ENCODE measurements around the gene GIGYF1. TPM values are rescaled to one million over a fixed set of nuclear protein-coding genes. Genes with fewer than 3 reads are reported as not detected.
A peak's percentile ranks its signal among the peaks of the same experiment; 100 is the strongest.
"Not testable (repeated sequence)": the region's sequence is repeated elsewhere in the genome, so short reads cannot be mapped to it uniquely, and the experiment has no call there.

The GIGYF1 gene
- total and polyA plus RNA-seq, 8 donors = 19.2 to 76.2 (median 30.4) TPM

DNA sequence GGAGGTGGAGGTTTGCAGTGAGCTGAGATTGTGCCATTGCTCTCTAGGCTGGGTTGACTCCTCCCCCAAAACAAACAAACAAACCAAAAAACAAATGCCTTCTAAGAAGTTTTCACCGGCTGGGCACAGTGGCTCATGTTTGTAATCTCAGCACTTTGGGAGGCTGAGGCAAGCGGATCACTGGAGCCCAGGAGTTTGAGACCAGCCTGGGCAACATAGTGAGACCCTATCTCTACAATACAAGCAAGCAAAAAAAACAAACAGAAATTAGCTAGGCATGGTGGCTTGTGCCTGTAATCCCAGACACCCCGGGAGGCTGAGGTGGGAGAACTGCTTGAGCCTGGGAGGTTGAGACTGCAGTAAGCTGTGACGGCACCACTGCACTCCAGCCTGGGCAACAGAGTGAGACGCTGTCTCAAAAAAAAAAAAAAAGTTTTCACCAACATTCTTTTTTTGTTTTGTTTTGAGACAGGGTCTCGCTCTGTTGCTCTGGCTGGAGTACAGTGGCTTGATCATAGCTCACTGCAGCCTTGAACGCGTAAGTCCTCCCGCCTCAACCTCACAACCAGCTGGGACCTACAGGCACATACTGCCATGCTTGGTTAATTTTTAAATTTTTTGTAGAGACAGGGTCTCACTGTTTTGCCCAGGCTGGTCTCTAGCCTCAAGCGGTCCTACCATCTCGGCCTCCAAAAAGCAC lies 38.0 kb upstream of the GIGYF1 start:
- TF ChIP-seq, protein P1, sequence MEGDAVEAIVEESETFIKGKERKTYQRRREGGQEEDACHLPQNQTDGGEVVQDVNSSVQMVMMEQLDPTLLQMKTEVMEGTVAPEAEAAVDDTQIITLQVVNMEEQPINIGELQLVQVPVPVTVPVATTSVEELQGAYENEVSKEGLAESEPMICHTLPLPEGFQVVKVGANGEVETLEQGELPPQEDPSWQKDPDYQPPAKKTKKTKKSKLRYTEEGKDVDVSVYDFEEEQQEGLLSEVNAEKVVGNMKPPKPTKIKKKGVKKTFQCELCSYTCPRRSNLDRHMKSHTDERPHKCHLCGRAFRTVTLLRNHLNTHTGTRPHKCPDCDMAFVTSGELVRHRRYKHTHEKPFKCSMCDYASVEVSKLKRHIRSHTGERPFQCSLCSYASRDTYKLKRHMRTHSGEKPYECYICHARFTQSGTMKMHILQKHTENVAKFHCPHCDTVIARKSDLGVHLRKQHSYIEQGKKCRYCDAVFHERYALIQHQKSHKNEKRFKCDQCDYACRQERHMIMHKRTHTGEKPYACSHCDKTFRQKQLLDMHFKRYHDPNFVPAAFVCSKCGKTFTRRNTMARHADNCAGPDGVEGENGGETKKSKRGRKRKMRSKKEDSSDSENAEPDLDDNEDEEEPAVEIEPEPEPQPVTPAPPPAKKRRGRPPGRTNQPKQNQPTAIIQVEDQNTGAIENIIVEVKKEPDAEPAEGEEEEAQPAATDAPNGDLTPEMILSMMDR (IDR thresholded peaks at IDR 0.05) = no peak

GRCh38 chr7:100730136-100730800 lies 36.2 kb upstream of the GIGYF1 start:
- FAIRE-seq = no peak
- H3K27ac ChIP-seq = no peak overlapping the region
- no peak for ATAC-seq
- TF ChIP-seq, protein P1 (IDR thresholded peaks at IDR 0.05) = no peak
- H3K27me3 ChIP-seq = no peaks in the 10 kb centered on the region
- intact Hi-C loops (cut with DNase I) = no loop called here
- no peak for DNase-seq
- no peaks in the 10 kb centered on the region for H3K4me1 ChIP-seq
- H3K9me3 ChIP-seq = no peaks in the 10 kb centered on the region
- H3K4me3 ChIP-seq = no peak overlapping the region
- no CpG with 5 or more reads among the region's 3 CpGs for WGBS, 2 donors
- no peaks in the 10 kb centered on the region for H3K36me3 ChIP-seq

More for the DNA sequence above, 38.0 kb upstream of the GIGYF1 start:
- intact Hi-C loops (cut with DNase I) = no loop called here
- ATAC-seq (no peak), FAIRE-seq (no peak), DNase-seq (no peak)
- Histone ChIP-seq H3K27ac (no peak overlapping the region), H3K9me3 (no peaks in the 10 kb centered on the region), H3K36me3 (no peaks in the 10 kb centered on the region), H3K4me3 (no peak overlapping the region), H3K27me3 (no peaks in the 10 kb centered on the region), H3K4me1 (no peaks in the 10 kb centered on the region)
- no CpG with 5 or more reads among the region's 11 CpGs for WGBS, 2 donors

DNA sequence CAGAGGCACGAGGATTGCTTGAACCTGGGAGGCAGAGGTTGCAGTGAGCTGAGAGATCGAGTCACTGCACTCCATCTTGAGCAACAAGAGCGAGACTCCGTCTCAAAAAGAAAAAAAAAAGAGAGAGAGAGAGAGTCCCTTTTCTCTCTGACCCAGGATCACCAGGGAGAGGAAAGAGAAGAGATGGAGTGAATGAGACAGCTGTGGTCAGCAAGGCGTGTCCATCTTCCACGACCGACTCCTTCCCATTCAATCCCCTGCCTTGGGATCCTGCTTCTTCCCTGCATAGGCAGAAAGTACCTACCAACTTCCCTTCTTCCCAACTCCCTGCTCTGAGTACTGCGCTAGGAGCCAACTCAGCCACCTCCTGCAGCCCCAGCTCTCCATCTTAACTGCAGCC lies 34.1 kb upstream of the GIGYF1 start:
- TF ChIP-seq, protein P1 (IDR thresholded peaks at IDR 0.05) = no peak
- no peak for FAIRE-seq
- H3K36me3 ChIP-seq = no peaks in the 10 kb centered on the region
- no peak for DNase-seq
- 83 to 86% methylated on average over 8 of the region's 8 CpGs for WGBS, 2 donors
- no peak overlapping the region for H3K27ac ChIP-seq
- ATAC-seq = no peak
- peaks cover 0 to 14% (median 6%) of the 10 kb centered on the region in 3 donors for H3K4me1 ChIP-seq
- H3K4me3 ChIP-seq = no peak overlapping the region
- intact Hi-C loops (cut with DNase I) = no loop called here
- H3K9me3 ChIP-seq = no peaks in the 10 kb centered on the region
- no peaks in the 10 kb centered on the region for H3K27me3 ChIP-seq

DNA sequence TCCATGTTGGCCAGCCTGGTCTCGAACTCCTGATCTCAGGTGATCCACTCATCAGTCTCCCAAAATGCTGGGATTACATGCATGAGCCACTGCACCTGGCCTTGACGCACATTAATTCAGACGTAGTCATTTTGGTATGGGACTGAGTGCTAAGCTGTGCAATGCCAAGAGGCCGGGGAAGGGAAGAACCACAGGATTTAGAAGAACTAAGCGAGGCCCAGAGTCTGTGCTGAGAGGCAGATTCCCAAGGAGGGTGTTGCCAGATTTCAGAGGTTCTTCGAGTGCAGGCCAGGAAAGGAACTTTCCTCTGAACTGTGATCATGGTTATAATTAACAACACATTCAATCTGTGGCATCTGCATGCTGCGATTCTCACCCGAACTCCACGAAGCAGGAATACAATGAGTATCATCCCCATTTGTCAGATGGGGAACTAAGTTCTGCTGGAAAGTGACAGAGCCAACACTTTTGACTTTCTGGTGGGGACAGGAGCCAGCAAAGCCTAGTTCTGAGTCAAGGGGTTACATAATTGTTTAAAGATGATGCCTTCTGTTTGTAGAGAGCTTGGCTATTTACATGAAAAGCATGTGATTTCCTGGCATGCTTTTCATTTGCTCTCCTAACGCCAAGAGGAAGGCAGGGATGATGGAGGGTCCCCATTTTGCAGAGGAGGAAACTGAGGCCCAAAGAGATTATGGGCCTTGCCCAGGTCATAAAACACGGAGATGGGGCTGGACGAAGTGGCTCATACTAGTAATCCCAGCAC lies 33.1 kb upstream of the GIGYF1 start:
- FAIRE-seq = no peak
- DNase-seq = no peak
- WGBS, 2 donors = 67 to 75% methylated on average over 12 of the region's 12 CpGs
- Histone ChIP-seq H3K27me3 (no peaks in the 10 kb centered on the region), H3K4me1 (peaks cover 0 to 14% (median 11%) of the 10 kb centered on the region in 3 donors), H3K4me3 (no peak overlapping the region), H3K36me3 (no peaks in the 10 kb centered on the region), H3K9me3 (no peaks in the 10 kb centered on the region), H3K27ac (no peak overlapping the region)
- intact Hi-C loops (cut with DNase I) = no loop called here
- TF ChIP-seq, protein P1 (IDR thresholded peaks at IDR 0.05) = no peak
- ATAC-seq = no peak

GRCh38 chr7:100724364-100724763 lies 30.3 kb upstream of the GIGYF1 start:
- intact Hi-C loops (cut with DNase I); FAIRE-seq; H3K9me3 ChIP-seq; ATAC-seq; H3K27me3 ChIP-seq; DNase-seq; H3K36me3 ChIP-seq: not testable (repeated sequence)
- Histone ChIP-seq H3K27ac (peak overlapping the region in 3 of 4 donors; percentile 15 to 78 (median 66)), H3K4me3 (peak overlapping the region in 2 of 4 donors; percentile 17 to 27), H3K4me1 (peaks cover 0 to 14% (median 11%) of the 10 kb centered on the region in 3 donors)
- WGBS, 2 donors = 92 to 94% methylated on average over 2 of the region's 2 CpGs

All from pancreas (tissue), 10 donors.